Neural cell (in vitro differentiated cells): ENCODE data around the gene BCAP29.
"Not testable (repeated sequence)": the region's sequence is repeated elsewhere in the genome, so short reads cannot be mapped to it uniquely, and the experiment has no call there.

Experiments
- CTCF ChIP-seq: fragments of 450-650 bp; IDR thresholded peaks from 2 replicates; pipeline ENCODE4 v1.5.1; 2014; ENCODE audit warnings: antibody characterized with exemption, mild to moderate bottlenecking, moderate library complexity; ENCODE audit not compliant: poor library complexity, severe bottlenecking
- EP300 ChIP-seq: fragments of 450-650 bp; conservative IDR thresholded peaks from 2 replicates; pipeline ENCODE4 v1.6.1; 2014; ENCODE audit warnings: antibody characterized with exemption, mild to moderate bottlenecking, moderate library complexity; ENCODE audit not compliant: poor library complexity, severe bottlenecking
- EZH2 ChIP-seq: fragments of 200-600, 300-800 bp; shearing (Covaris generic), sonication (generic); IDR thresholded peaks from 2 replicates; pipeline ENCODE4 v1.6.1; 2014; ENCODE audit warnings: antibody characterized with exemption, low read length, borderline replicate concordance, mild to moderate bottlenecking; ENCODE audit not compliant: insufficient read depth, poor library complexity, severe bottlenecking
- MXI1 ChIP-seq: fragments of 450-650 bp; conservative IDR thresholded peaks from 2 replicates; pipeline ENCODE4 v1.6.1; 2014; ENCODE audit warnings: antibody characterized with exemption, mild to moderate bottlenecking; ENCODE audit not compliant: poor library complexity, severe bottlenecking
- POLR2AphosphoS5 ChIP-seq: IDR thresholded peaks from 2 replicates; pipeline ENCODE4 v1.6.1; 2012
- RAD21 ChIP-seq: fragments of 450-650 bp; conservative IDR thresholded peaks from 2 replicates; pipeline ENCODE4 v1.6.1; 2014; ENCODE audit warnings: antibody characterized with exemption, mild to moderate bottlenecking, moderate library complexity
- REST ChIP-seq: IDR thresholded peaks from 2 replicates; pipeline ENCODE4 v1.6.1; 2012; ENCODE audit warnings: borderline replicate concordance
- SMC3 ChIP-seq: fragments of 450-650 bp; conservative IDR thresholded peaks from 2 replicates; pipeline ENCODE4 v1.6.1; 2014; ENCODE audit warnings: antibody characterized with exemption, mild to moderate bottlenecking, moderate library complexity; ENCODE audit not compliant: poor library complexity
- TAF1 ChIP-seq: IDR thresholded peaks from 2 replicates; pipeline ENCODE4 v1.6.1; 2012; ENCODE audit warnings: low read depth

- not testable (repeated sequence) for TF ChIP-seq POLR2AphosphoS5, CTCF, EZH2, EP300, RAD21, MXI1, SMC3, TAF1, REST
Measured at GRCh38 chr7:107639070-107639469, 59.0 kb downstream of the BCAP29 start.
